Measurements from ENCODE around the gene AGBL1. TPM values are rescaled to one million over a fixed set of nuclear protein-coding genes. Genes with fewer than 3 reads are reported as not detected.

AGBL1 gene
- polyA plus RNA-seq, 4 donors = 0.06 to 0.13 (median 0.09) TPM

DNA sequence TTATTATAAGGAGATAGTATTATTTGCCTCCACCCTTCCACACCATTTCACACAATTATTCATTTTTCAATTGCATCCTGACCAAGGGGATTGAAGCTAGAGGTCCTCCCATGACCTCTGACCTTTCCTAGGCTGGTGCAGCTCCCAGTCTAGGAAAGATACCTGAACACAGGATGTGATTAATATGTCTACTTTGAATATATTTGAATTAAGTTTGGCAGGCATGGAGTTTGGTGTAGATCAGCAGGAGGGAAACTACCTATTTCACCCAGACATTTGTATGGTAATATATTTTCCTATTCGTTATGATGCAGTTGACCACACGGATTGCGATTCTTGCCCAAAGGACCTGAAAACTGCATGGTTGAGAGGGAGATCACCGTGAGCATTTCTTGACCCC lies 596.3 kb downstream of the AGBL1 start:
- no peak for DNase-seq (ENCODE audit: low read depth in 4 of 4, low spot score in 2 of 4)

DNA sequence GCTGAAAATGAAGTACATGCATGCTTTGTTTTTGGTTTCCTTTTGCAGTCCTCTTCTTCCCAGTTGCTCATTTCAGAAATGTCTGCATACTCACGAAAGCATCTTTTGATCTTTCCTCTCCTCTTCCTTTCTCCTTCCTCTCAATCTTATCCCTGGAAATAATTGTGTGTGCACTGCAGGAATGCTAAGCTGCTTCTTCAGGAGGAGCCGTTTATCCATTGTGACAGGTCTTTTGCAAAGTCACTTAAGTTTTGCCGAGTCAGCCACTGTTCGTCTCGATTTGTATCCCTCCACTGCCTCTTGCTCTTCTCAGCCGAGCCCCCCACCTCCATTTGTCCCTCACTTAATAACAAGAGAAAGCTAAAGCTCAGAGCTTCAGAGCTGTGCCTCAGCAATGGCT lies 597.6 kb downstream of the AGBL1 start:
- no peak for DNase-seq (ENCODE audit: low read depth in 4 of 4, low spot score in 2 of 4)

DNA sequence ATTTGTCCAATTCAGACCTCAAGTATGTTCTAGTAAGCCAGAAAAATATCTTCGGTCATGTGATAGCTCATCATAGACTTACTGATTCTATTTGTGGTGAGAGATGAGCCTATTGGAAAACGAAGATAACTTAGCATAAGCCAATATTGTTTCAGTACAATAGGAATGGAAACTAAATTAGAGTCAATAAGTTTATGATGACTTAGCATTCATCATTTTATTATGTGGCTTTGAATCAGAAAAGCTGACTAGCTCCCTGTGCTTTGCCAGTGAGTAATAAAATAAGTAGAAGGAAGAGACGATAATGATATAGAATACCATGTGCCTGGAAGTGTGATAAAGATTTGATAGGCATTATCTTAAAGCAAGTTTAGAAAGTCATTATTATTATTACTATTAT lies 605.6 kb downstream of the AGBL1 start:
- no peak for DNase-seq (ENCODE audit: low read depth in 4 of 4, low spot score in 2 of 4)

DNA sequence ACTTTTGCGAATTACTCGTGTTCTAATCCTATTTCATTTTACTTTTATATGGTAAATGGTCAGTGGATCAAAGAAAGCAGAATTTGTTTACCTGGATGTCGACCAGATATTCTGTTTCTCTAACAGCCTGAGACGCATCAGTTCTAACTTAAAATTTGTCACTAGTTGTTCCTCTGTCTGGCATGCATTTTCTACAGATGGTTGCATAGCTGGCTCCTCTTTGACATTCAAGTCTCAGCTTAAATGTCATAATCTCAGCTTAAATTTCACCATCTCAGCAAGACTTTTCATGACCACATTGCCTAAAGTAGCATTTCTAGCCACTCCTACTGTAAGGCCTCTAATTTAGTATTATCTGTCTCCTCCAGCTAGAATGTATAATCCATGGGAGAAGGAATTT lies 609.3 kb downstream of the AGBL1 start:
- DNase-seq (ENCODE audit: low read depth in 4 of 4, low spot score in 2 of 4) = no peak

DNA sequence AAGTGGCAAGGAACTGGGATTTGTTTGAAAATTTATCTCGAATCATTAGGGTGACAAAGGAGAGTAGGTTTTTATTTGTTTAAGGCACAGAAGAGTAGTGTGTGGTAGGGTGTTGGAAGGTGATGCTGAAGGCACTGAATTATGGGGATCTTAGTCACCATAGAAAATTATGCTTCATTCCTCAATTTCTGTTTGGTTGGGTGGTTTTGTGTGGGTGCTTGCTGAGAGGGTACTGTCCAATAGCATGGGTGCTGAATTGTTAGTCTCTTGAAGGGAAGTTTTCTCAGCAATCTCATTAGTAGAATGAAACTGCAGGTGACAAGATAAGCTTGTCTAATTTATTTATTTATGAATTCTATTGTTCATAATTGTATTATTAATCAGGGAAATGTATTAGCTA lies 610.9 kb downstream of the AGBL1 start:
- peak in 2 of 4 donors; percentile 14 to 17 for DNase-seq (ENCODE audit: low read depth in 4 of 4, low spot score in 2 of 4)

DNA sequence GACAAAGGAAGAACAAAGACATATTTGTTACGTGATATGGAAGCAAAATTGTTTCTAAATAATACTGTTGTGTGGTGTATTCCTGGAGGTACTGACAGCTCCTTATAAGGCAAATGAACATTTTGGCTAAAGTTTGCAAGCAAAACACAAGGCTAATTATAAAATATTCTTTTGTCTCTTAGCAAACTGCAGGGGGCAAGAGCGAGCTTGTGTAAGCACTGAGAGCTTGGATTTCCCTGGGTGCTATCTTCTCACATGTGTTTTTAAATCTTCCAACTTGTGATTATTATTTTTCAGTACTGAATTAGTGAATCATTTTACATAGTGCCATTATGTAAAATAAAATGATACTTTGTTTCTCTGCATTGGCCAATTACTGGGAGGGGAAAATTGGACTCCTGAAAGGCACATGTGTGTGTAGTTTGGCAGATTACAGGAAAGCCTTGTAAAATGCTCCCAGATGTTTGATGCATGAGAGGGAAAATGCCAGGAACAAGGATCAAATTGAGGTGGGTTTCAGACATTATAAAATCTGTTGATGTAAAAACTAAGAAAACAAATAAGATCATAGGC lies 611.5 kb downstream of the AGBL1 start:
- no peak for DNase-seq (ENCODE audit: low read depth in 4 of 4, low spot score in 2 of 4)

DNA sequence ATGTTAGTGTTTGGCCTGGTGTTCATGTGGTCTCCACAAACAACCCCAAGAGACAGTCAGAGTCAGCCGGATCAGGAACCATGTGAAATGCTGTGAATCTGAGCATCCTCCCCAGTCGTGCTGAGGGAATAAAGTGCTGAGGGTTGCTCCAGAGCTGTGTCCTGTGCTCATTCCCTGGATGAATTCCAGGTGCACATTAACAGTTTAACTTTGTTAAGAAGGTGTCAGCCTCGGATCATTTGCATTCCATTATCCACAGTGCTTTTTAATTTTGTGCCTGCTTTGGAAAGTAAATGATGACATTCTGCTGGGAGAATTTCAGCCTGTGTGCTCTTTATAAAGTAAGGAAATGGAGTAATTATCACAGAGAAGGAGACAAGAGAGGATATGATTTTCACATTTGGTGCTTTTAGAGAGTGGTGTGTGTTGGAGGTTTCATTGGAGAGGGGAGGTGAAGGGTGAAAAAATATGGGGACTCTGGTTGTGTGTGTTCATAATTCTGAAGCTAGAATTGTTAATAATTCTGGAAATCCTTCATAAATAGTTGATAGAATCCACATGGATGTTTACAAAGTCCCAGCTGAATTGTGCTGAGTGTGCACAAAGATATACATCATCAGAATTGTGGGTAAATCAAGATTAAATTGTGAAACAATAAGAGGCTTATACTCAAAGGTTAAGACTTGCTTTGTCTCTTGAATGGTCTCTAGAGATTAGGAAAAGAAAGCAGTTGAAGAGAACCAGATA lies 621.4 kb downstream of the AGBL1 start:
- no peak for DNase-seq (ENCODE audit: low read depth in 4 of 4, low spot score in 2 of 4)

DNA sequence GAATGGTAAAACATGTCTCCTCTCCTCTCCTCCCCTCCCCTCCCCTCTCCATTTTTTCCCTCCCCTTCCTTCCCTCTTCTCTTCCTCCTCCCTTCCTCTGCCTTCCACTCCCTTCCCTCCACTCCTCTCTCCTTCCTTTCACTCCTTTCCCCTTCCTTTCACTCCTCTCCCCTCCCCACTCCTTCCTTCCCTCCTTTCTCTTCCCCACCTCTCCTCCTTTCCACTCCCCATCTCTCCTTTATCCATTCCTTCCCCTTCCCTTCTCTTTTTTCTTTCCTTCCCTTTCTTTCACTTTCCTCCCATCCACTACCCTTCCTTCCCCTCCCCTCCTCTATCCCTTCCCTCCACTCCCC lies 621.9 kb downstream of the AGBL1 start:
- no peak for DNase-seq (ENCODE audit: low read depth in 4 of 4, low spot score in 2 of 4)

DNA sequence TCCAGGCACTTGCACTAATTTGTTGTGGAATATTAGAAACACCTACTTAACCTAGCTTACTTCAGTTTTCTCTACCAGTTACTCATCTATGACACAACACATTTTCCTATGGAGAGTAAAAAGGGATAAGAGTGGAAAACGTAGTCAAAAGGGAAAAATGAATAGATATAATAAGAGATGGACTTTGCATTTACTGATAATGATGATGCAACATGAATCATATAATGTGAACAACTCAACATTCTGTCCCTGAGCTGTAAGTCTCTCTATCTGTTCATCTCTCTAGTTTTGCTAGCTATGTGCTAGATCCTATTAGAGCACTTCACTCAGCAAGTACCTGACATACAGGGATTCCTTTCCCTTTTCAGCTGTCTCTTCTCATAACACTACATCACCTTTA lies 627.1 kb downstream of the AGBL1 start:
- DNase-seq (ENCODE audit: low read depth in 4 of 4, low spot score in 2 of 4) = no peak

DNA sequence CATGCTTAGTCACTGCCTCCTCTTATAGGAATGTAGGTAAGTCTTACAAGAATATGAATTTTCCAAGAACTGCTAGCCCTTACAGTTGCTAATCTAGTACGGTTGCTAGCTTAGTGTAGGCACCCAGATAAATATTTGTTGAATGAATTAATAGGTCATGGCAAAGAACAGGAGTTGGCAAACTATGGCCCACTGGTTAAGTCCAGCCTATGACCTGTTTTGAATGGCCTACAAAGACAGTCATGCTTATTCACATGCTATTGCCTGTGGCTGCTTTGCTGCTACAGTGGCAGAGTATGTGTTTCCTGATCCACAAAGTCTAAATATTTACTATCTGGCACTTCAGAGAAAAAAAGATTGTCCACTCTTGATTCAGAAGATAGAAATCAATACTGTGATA lies 631.8 kb downstream of the AGBL1 start:
- no peak for DNase-seq (ENCODE audit: low read depth in 4 of 4, low spot score in 2 of 4)

DNA sequence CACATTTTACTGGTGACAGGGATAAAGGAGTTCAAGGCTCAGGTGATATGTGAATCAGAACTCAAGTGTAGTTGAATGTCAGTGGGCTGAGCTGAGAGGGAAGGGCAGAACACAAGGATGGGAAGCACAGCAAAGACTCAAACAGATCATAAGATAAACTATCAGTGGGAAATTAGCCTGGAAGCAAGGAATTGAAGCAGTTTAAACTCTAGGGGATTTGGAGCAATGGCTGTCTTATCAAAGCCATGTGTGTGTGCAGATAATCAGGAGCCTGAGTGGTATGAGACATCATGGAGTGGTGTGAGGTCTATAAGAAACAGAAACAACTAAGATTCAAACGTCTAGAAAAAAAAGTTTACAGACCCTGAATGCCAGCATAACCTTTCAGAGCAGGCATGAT lies 634.6 kb downstream of the AGBL1 start:
- no peak for DNase-seq (ENCODE audit: low read depth in 4 of 4, low spot score in 2 of 4)

DNA sequence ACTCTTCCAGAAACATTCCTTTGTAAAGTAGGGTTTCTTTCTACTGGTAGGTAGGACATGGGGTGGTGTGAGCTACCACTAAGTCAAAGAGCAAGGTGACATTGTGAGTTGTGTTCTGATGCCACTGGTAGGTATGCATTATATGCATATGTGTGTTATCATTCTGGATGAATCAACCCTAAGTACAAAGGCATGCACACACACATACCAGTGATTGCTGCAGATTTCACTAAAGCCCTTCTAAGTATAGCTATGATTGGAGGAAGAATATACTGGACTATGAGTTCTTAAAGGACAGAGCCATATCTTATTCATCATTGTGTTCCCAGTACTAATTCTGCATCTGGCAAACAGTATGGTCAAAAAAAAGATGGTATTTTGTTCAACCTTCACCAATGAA lies 646.0 kb downstream of the AGBL1 start:
- DNase-seq (ENCODE audit: low read depth in 4 of 4, low spot score in 2 of 4) = no peak

DNA sequence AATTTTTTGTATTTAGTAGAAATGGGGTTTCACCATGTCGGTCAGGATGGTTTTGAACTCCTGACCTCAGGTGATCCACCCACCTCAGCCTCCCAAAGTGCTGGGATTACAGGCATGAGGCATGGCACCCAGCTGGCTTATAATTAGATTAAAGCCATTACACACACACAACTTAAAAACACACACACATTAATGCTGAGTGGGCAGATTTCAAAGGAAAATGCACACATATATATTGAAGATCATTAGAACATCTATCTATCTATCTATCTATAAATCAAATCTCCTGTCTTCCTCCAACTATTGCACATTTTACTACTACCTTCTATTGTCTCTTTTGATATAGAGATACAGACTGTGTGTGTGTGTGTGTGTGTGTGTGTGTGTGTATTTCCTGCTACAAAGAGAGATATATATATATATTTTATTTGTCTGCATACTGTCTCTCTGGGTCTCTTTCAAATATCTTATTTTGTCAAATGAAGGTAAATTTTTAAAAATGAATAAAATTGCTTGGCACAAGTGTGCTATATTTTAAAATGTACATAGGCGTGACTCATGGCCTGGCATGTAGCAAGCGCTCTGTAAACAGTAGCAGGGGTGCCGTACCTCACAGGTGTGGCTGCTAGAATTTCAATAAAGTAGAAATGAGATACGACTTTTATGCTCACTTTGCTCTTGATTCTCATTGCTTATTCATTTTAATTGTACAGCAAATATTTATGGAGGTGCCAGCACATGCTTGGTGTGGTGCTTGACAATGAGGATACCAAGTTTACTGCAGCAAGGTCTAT lies 655.8 kb downstream of the AGBL1 start:
- no peak for DNase-seq (ENCODE audit: low read depth in 4 of 4, low spot score in 2 of 4)

DNA sequence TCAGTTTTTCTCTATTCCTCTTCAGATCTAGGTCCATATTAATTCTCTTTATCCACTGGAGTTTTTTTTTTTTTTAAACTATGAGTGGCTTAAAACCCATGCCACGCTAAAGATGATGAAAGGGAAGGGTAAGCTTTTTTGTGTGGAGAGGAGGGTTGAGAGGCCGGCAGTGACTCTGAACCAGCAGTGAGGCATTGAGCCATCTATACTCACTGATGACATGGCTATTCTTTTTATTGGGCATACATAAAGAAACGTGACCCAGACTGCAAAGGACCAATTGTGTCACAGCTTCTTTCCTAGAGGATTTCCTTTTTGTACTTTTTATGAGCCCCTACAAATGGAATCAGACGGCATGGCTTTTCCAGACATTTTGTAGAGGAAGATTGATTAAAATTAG lies 662.2 kb downstream of the AGBL1 start:
- no peak for DNase-seq (ENCODE audit: low read depth in 4 of 4, low spot score in 2 of 4)

DNA sequence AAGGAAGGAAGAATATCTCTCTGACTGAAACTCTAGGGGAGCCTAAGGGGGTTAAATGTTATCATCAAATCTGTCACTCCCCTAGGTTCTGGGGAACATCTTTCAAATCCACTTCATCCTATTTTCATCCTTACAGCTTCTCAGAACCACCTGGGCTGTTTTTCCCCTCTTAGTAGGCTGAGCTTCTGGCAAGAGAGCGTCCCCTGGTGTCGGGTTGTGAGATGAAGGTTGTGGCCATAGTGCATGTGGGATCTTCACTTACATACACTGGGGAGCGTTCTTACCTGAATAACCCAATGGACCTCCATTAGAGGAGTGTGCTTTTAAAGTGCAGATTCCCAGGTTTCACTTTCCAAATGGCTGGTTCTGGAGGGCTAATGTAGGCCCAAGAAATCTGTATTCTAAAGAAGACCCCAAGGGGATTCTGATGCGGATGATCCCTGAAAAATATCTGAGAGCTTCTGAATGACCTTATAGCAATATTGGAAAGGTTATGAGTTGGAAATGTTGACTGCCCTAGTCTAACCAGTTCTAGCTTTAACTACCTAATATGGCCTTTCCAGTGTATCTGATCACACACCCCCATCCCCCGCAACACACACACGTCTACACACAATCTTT lies 663.7 kb downstream of the AGBL1 start:
- peak in 1 of 4 donors; percentile 12 for DNase-seq (ENCODE audit: low read depth in 4 of 4, low spot score in 2 of 4)

DNA sequence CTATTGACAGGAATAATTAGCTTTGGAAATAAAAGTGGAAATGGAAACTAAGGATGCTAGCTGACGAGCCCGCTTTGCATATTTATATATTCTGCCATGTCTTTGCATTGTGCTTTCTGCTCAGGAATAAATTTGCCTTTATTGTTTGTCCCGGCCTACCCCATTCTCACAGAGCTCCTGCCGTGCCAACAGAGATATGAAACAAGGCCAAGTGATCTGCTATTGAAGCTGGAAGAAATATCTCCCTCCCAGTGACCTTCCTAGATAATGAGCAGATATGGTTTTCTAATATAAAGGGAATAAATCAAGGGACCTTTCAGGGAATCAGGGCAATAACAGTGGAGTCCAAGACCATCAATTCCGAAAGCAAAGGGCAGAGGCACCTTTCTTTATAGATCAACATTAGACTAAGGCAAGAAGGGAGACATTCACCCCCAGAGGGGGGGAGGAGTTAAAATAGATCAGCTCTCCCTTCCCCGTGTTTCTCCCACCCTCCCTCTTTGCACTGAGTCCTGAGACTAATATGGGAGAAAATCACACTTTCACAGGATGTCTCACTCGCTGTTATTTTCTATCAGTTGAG lies 664.6 kb downstream of the AGBL1 start:
- DNase-seq (ENCODE audit: low read depth in 4 of 4, low spot score in 2 of 4) = no peak

DNA sequence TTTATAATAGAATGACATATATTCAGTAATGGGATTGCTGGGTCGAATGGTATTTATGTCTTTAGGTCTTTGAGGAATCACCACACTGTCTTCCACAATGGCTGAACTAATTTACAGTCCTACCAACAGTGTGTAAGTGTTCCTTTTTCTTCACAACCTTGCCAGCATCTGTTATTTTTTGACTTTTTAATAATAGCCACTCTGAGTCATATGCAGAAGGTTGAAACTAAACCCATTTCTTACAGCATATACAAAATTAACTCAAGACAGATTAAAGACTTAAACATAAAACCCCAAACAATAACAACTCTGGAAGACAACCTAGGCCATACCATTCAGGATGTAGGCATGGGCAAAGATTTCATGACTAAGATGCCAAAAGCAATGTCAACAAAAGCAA lies 671.4 kb downstream of the AGBL1 start:
- DNase-seq (ENCODE audit: low read depth in 4 of 4, low spot score in 2 of 4) = no peak

DNA sequence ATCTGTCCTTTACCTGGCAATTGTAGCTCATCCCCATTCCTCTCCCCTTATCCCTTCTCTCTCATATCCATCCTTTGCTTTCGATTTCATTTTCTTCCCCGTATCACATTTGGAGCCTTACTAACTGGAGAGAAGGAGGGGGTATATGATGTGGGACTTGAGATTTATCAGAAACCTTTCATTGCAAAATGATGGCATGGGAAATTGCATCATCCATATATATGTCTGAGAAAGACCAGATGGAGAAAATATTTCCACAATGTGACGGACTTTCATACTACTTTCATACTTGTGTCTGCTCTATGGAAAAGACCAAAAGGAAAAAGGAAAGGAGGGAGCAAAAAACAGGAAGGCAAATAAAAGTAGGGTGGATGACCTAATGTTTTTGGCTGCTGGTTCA lies 675.2 kb downstream of the AGBL1 start:
- DNase-seq (ENCODE audit: low read depth in 4 of 4, low spot score in 2 of 4) = no peak

DNA sequence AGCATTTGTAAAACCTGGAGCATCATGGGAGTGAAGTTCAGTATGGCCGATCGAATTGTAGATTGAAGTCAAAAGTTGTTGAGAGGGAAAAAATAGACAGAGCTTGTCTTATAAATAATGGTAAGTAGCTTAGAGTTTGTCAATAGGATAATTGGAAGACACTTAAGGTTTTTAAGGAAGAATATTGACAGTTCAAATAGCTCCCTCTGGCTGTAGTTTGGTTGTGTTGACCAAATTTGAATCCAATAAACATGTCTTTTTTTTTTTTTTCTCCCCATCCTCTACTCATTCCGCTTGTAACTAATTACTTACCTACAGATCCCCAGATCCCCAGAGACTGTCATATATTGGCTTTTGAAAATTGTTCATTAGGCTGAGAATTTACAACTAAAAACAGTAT lies 677.0 kb downstream of the AGBL1 start:
- no peak for DNase-seq (ENCODE audit: low read depth in 4 of 4, low spot score in 2 of 4)

DNA sequence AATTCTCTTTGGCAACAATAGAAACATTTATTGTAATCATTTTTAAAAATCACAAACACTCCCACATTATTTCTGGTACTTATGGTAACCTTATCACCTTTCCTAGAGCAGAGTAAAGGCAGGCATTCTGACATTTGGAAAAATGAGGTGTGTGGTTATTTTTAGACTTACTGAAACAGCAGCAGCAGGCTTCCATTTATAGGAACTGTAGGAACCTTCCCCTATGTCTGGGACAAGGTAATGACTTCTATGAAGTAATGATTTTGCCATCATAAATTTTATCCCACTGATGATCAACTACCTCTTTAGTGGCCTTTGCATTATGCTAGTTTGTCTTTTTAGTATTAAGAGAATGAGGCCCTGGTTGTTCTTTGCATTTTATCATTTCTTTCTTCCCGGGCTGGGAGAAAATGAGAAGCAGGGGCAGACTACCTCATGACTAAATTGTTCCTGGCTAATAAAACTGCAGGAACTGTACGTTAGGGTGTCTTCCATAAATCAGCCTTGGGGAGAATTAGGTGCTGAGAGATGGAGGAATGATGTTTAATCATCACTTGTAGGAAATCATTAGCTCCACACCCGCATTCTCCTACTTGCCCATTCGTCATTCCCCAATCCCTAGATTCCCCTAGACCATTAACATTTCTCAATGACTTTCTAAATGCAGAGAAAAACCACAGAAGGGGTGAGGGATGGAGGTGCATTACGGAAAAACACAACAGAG lies 680.3 kb downstream of the AGBL1 start:
- DNase-seq (ENCODE audit: low read depth in 4 of 4, low spot score in 2 of 4) = no peak

DNA sequence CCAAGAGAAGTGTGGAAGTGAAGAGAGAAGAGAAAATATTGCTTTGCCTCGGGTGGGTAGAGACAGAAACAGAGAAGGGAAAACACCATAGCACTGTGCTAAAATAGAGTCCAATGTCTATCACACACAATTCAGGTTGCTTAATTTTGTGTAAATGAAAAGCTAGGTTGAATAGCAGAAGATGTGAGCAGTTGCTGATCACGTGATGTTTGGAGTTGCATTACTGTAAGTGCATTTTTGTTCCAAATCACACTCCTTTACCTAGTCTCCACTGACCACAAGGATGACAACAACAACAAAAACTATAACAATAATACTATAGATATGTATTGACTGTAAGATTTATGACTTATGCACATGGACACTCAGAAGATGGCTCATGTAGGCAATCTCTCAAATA lies 683.2 kb downstream of the AGBL1 start:
- no peak for DNase-seq (ENCODE audit: low read depth in 4 of 4, low spot score in 2 of 4)

All from left renal cortex interstitium (tissue), 4 donors.